ENCODE measurements around the gene TSPAN8.
"Not testable (repeated sequence)": the region's sequence is repeated elsewhere in the genome, so short reads cannot be mapped to it uniquely, and the experiment has no call there.

Gene TSPAN8

GRCh38 chr12:71157601-71158233, at the start of gene TSPAN8:
Gene TSPAN8 (minus strand): TSS chr12:71157999. CDS start chr12:71157678, 321 bp downstream.
- DNase-seq (ENCODE audit: low read depth in 2 of 2), result no peak

- no peak for DNase-seq (ENCODE audit: low read depth in 2 of 2)
These were observed 43.4 kb upstream of the TSPAN8 start for GRCh38 chr12:71201136-71201679.

GRCh38 chr12:71200706-71201105, 42.9 kb upstream of the TSPAN8 start:
- no peak for DNase-seq (ENCODE audit: low read depth in 2 of 2)

GRCh38 chr12:71197460-71197859, 39.7 kb upstream of the TSPAN8 start:
- no peak for DNase-seq (ENCODE audit: low read depth in 2 of 2)

- no peak for DNase-seq (ENCODE audit: low read depth in 2 of 2)
These were observed 37.6 kb upstream of the TSPAN8 start for GRCh38 chr12:71195338-71195896.

GRCh38 chr12:71194657-71195056, 36.9 kb upstream of the TSPAN8 start:
- DNase-seq (ENCODE audit: low read depth in 2 of 2), result no peak

GRCh38 chr12:71193041-71193440, 35.2 kb upstream of the TSPAN8 start:
- DNase-seq (ENCODE audit: low read depth in 2 of 2), result no peak

- DNase-seq (ENCODE audit: low read depth in 2 of 2), result no peak
These were observed 33.9 kb upstream of the TSPAN8 start for GRCh38 chr12:71191509-71192196.

GRCh38 chr12:71190822-71191221, 33.0 kb upstream of the TSPAN8 start:
- no peak for DNase-seq (ENCODE audit: low read depth in 2 of 2)

- DNase-seq (ENCODE audit: low read depth in 2 of 2), result no peak
These were observed 29.6 kb upstream of the TSPAN8 start for GRCh38 chr12:71187379-71187778.

- DNase-seq (ENCODE audit: low read depth in 2 of 2), result no peak
These were observed 28.9 kb upstream of the TSPAN8 start for GRCh38 chr12:71186571-71187288.

GRCh38 chr12:71183846-71184245, 26.0 kb upstream of the TSPAN8 start:
- no peak for DNase-seq (ENCODE audit: low read depth in 2 of 2)

- DNase-seq (ENCODE audit: low read depth in 2 of 2), result no peak
These were observed 25.2 kb upstream of the TSPAN8 start for GRCh38 chr12:71183018-71183417.

GRCh38 chr12:71178162-71178561, 20.4 kb upstream of the TSPAN8 start:
- no peak for DNase-seq (ENCODE audit: low read depth in 2 of 2)

- DNase-seq (ENCODE audit: low read depth in 2 of 2), result no peak
These were observed 17.0 kb upstream of the TSPAN8 start for GRCh38 chr12:71174825-71175224.

GRCh38 chr12:71174146-71174545, 16.3 kb upstream of the TSPAN8 start:
- DNase-seq (ENCODE audit: low read depth in 2 of 2), result no peak

- DNase-seq (ENCODE audit: low read depth in 2 of 2), result no peak
These were observed 12.7 kb upstream of the TSPAN8 start for GRCh38 chr12:71170456-71170855.

- no peak for DNase-seq (ENCODE audit: low read depth in 2 of 2)
These were observed 11.5 kb upstream of the TSPAN8 start for GRCh38 chr12:71169286-71169685.

- no peak for DNase-seq (ENCODE audit: low read depth in 2 of 2)
These were observed 9.2 kb upstream of the TSPAN8 start for GRCh38 chr12:71166862-71167496.

- DNase-seq (ENCODE audit: low read depth in 2 of 2), result no peak
These were observed 8.5 kb upstream of the TSPAN8 start for GRCh38 chr12:71166280-71166679.

- DNase-seq (ENCODE audit: low read depth in 2 of 2), result not testable (repeated sequence)
These were observed 8.0 kb upstream of the TSPAN8 start for GRCh38 chr12:71165780-71166179.

Measured in stimulated activated CD8-positive, alpha-beta memory T cell treated with anti-CD3 and anti-CD28 coated beads, Interleukin-7, amount 100 ng/mL, for 1 hour (primary cell).